Measurements from ENCODE around the gene WIPF2.
A peak's percentile ranks its signal among the peaks of the same experiment; 100 is the strongest.

Gene WIPF2, protein sequence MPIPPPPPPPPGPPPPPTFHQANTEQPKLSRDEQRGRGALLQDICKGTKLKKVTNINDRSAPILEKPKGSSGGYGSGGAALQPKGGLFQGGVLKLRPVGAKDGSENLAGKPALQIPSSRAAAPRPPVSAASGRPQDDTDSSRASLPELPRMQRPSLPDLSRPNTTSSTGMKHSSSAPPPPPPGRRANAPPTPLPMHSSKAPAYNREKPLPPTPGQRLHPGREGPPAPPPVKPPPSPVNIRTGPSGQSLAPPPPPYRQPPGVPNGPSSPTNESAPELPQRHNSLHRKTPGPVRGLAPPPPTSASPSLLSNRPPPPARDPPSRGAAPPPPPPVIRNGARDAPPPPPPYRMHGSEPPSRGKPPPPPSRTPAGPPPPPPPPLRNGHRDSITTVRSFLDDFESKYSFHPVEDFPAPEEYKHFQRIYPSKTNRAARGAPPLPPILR

DNA sequence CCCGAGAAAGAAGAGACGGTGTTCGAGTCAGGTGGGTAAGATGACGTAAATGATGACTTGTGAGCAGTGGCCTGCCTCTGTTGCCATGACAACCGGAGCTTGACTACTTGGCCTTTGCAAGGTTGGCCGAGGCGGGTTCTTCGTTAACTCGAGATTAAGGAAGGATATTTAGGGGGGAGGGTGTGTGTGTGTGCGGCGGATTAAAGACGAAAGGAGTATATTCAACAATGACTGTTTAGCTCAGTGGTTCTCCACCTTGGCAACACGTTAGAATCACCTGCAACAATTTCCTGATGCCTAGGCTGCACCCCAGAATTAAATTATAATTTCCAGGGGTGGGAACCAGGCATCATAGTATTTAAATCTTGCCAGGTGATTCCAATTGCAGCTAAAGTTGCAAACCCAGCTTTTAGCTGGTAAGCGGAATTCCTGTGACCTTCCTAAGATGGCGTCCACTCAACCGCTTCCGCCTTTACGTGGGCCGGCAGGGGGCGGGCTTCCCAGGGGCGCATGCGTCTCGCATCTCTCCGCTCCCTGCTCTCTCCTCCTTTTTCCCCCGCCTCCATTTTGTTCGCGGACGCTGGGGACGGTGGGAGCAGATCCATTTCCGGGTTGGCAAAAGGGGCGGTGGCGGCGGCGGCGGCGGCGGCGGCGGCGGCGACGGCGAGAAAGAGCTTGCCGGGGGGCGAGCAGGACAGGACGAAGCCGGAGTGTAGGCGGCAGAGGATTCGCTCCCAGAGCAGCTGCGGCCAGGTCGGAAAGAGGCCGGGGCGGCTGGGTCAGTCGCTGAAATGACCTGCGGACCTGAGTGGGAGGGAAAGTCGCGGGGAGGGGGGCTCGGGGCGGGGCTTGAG lies at the start of gene WIPF2:
Gene WIPF2 (plus strand): TSS at position 565 of the 854 bp plus-strand sequence. CDS start 37,156 bp downstream, outside the sequence.
- peak within 1 kb of the TSS; percentile 92 for H3K4me3 ChIP-seq (ENCODE audit: low read depth, low read length)

GRCh38 chr17:40170325-40170724 lies 48.8 kb upstream of the WIPF2 start:
- no peak overlapping the region for H3K4me3 ChIP-seq (ENCODE audit: low read depth, low read length)

DNA sequence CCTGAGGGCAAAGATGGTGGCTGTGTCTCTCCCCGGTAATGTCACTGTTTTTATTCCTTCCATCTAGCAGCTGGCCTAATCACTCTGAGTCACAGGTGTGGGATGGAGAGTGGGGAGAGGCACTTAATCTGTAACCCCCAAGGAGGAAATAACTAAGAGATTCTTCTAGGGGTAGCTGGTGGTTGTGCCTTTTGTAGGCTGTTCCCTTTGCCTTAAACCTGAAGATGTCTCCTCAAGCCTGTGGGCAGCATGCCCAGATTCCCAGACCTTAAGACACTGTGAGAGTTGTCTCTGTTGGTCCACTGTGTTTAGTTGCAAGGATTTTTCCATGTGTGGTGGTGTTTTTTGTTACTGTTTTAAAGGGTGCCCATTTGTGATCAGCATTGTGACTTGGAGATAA lies 47.4 kb upstream of the WIPF2 start:
- H3K4me3 ChIP-seq (ENCODE audit: low read depth, low read length) = no peak overlapping the region

DNA sequence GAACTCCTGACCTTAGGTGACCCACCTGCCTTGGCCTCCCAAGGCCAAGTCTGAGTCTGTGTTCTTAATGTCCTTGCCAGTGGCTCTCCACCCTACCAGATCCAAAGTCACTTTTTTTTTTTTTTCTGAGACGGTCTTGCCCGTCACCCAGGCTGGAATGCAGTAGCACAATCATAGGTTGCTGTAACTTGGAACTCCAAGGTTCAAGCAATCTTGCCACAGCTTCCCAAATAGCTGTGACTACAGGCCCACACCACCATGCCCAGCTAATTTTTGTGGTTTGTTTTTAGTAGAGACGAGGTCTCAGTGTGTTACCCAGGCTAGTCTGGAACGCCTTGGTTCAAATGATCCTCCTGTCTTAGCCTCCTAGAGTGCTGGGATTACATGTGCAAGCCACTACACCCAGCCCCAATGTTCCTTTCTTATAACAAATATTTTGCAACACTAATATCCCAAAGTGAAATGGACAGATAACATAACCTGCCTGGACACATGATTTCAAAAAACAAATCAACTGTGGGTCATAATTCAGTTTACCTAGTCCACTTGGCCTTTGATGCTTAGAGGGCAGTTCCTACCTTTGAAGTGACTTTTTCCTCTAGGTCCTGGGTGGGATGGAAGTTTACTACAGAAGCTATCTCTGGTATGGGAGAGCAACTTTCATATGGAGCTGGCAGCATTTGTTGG lies 45.9 kb upstream of the WIPF2 start:
- no peak overlapping the region for H3K4me3 ChIP-seq (ENCODE audit: low read depth, low read length)

DNA sequence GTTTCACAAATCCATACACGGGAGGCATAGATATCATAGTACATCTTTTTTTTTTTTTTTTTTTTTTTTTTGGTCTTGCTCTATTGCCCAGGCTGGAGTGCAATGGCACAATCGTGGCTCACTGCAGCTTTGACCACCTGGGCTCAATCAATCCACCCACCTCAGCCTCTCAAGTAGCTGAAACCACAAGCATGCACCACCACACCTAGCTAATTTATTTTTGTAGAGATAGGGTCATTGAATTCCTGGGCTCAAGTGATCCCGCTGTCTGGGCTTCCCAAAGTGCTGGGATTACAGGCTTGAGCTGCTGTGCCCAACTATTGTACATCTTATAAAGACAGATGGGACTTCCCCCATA lies 45.3 kb upstream of the WIPF2 start:
- H3K4me3 ChIP-seq (ENCODE audit: low read depth, low read length) = no peak overlapping the region

DNA sequence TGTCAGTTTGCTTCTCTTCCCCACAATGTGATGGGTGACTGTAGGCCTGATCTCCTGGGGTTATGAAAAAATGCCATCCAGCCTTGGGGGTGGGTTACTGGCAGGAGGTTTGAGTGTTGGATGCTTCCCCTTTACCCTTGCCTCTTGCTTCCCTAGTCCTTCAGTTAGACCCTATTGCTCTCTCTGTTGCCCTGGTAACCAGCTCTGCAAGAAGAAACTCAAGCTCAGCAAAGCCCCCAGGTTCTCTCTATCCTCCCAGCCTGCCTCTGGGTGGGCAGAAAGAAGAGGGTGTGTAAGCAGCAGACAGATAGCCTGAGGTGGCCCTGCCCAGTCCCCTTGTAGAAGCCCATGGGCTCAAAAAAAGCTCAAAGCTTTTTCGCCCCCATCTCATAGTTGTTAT lies 44.6 kb upstream of the WIPF2 start:
- H3K4me3 ChIP-seq (ENCODE audit: low read depth, low read length) = no peak overlapping the region

- H3K4me3 ChIP-seq (ENCODE audit: low read depth, low read length) = no peak overlapping the region
These were observed 43.0 kb upstream of the WIPF2 start for GRCh38 chr17:40175928-40176753.

DNA sequence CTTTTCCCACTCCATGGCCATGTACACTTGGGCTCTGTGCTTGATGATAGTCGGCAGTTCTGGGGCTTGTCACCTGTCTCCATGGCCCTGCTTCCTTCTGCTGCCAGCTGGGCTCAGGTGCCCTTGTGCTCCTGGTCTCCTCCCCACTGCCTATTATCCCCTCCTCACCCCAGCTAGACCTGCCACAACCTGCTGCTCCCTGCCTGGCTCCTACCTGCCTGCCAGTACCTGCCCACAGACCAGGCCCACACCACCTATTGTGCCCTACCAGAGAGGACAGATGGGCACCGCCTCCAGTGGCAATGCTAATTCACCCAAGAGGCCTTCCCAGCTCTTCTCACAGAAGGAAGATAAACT lies 42.4 kb upstream of the WIPF2 start:
- no peak overlapping the region for H3K4me3 ChIP-seq (ENCODE audit: low read depth, low read length)

GRCh38 chr17:40177275-40177874 lies 41.7 kb upstream of the WIPF2 start, which contains the start of gene RAPGEFL1:
Gene RAPGEFL1 (plus strand): TSS chr17:40177470. CDS start chr17:40177862, 392 bp downstream.
- H3K4me3 ChIP-seq (ENCODE audit: low read depth, low read length) = peak within 1 kb of the TSS; percentile 37

GRCh38 chr17:40178021-40178601 lies 41.0 kb upstream of the WIPF2 start:
- no peak overlapping the region for H3K4me3 ChIP-seq (ENCODE audit: low read depth, low read length)

DNA sequence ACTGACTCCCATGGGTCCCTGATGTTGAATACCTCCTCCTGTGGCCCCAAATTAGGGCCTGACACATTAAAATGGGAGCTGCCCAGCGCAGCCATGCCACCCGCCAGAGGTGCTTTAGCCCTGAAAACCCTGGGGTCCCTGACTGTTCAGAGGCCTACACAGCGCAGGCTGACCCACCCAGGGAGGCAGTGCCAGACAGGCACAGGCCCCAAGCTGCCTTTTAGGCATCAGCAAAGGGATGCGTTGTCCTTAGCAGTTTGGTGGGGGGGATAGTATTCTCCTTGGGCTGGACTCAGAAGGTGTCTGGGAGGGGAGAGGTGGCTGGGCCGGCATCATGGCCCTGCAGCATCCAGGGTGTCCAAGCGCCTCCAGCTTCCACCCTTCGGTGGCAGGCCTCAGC lies 40.4 kb upstream of the WIPF2 start:
- no peak overlapping the region for H3K4me3 ChIP-seq (ENCODE audit: low read depth, low read length)

GRCh38 chr17:40179923-40180659 lies 39.0 kb upstream of the WIPF2 start:
- H3K4me3 ChIP-seq (ENCODE audit: low read depth, low read length) = no peak overlapping the region

GRCh38 chr17:40180694-40181093 lies 38.4 kb upstream of the WIPF2 start:
- H3K4me3 ChIP-seq (ENCODE audit: low read depth, low read length) = no peak overlapping the region

DNA sequence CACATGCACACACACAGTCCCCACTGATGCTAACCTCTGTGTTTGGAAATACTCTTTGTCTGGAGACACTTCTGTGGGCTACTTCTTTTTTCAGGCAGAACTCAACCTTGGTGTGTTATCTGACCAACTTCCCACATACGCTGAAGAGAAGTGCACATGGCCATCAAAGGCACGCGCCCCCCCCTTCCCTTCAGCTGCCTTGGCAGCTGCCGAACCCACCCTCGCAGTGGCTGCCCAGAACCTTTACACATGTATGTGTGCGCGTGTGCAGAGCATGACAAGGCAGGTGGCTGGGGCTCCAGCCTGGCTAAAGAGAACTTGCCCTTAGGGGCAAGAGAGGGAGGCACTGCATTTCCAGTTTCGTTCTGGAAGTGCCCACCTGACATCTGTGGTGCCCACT lies 37.9 kb upstream of the WIPF2 start:
- H3K4me3 ChIP-seq (ENCODE audit: low read depth, low read length) = no peak overlapping the region

DNA sequence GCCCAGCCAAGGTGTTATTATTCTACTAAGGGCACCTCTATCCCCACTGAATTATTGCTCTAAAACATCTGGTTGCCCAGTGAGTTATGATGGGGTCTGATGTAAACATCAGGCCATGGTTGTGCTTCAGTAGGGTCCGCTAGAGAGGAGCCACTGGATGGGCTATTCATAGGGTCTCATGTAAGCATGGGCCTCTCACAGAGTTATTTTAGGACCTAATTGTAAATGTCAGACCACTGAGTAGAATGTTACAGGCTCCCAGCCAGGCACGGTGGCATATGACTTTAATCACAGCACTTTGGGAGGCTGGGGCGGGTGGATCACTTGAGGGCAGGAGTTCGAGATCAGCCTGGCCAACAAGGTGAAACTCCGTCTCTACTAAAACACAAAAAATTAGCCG lies 36.5 kb upstream of the WIPF2 start:
- H3K4me3 ChIP-seq (ENCODE audit: low read depth, low read length) = no peak overlapping the region

- H3K4me3 ChIP-seq (ENCODE audit: low read depth, low read length) = no peak overlapping the region
These were observed 31.9 kb upstream of the WIPF2 start for GRCh38 chr17:40187238-40187637.

DNA sequence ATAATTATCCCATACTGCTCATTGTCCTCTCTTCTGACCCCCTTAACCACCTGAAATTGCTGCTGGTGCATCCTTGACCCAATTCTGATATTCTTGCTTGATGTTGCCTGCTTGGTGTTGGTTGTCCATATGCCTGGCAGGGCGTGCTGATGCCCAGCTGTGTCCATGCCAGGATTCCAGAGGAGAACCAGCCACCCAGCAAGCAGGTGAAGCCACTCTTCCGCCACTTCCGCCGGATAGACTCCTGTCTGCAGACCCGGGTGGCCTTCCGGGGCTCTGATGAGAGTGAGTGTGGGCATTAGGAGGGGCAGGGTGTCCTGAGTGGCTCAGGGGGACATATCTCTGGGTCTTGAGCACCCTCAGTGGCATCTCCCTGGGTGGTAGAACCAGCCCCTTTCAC lies 30.4 kb upstream of the WIPF2 start:
- H3K4me3 ChIP-seq (ENCODE audit: low read depth, low read length) = no peak overlapping the region

GRCh38 chr17:40190197-40191021 lies 28.7 kb upstream of the WIPF2 start:
- H3K4me3 ChIP-seq (ENCODE audit: low read depth, low read length) = peak overlapping the region; percentile 50
